Activated CD8-positive, alpha-beta memory T cell treated with anti-CD3 and anti-CD28 coated beads, Interleukin-2, amount 10 ng/mL, durations not matched to agents 7 days and 5 days (primary cell): Measurements from ENCODE around the gene FAM136A. TPM values are rescaled to one million over a fixed set of nuclear protein-coding genes. Genes with fewer than 3 reads are reported as not detected.

ENCODE experiments used
- microRNA-seq: library from miRNA; unstranded; fragments of <30 nt; microRNA quantifications from one replicate; pipeline ENCODE4 v1.2.0, GENCODE V29; 2022
- total RNA-seq, 2 experiments: library from RNA; stranded (reverse); gene quantifications; one replicate each; pipeline ENCODE4 v1.2.3, GENCODE V29; 2021

The FAM136A gene
- total RNA-seq, 2 experiments from 2014 or later, result 39.7 to 50.2 TPM

Small RNAs within 50 kb of the gene (microRNA-seq; reads per million reads assigned to microRNA genes)
- not detected for gene MIR1285-2

Other genes with a start within 250 kb of the FAM136A start
- gene PCBP1, start 214.6 kb downstream of the FAM136A start, total RNA-seq, result 100 to 1,000 TPM; 429 to 464 TPM
- gene C2orf42, start 111.0 kb downstream of the FAM136A start, total RNA-seq, result 10 to 100 TPM; 26.6 to 28.6 TPM
- 100 to 1,000 TPM; 131 to 151 TPM for gene TIA1, start 53.4 kb downstream of the FAM136A start, total RNA-seq
- gene PCYOX1, start 43.9 kb downstream of the FAM136A start, total RNA-seq, result 10 to 100 TPM in 1 of 2 experiments, 1 to 10 TPM in 1; 9.8 to 13.5 TPM
- gene SNRPG, start 8.3 kb downstream of the FAM136A start, total RNA-seq, result 100 to 1,000 TPM; 305 to 415 TPM